HG03066 (cell line): ENCODE data around the gene SPOCK1.

Source experiments
- ATAC-seq: cut with Tn5 transposase; IDR thresholded peaks from one replicate; pipeline ENCODE4 v1.9.1; 2021; ENCODE audit warnings: low read depth; ENCODE audit not compliant: unreplicated experiment

SPOCK1 gene

GRCh38 chr5:137305971-137306602, 193.0 kb downstream of the SPOCK1 start:
- ATAC-seq: no peak

- ATAC-seq: no peak
Observed at GRCh38 chr5:137304226-137304874, 194.8 kb downstream of the SPOCK1 start.

- no peak for ATAC-seq
Observed at GRCh38 chr5:137303509-137303908, 195.6 kb downstream of the SPOCK1 start.

- ATAC-seq: no peak
Observed at GRCh38 chr5:137300411-137301240, 198.5 kb downstream of the SPOCK1 start.

GRCh38 chr5:137296213-137296781, 202.8 kb downstream of the SPOCK1 start:
- ATAC-seq: no peak

- no peak for ATAC-seq
Observed at GRCh38 chr5:137294604-137295003, 204.5 kb downstream of the SPOCK1 start.

GRCh38 chr5:137292461-137293027, 206.6 kb downstream of the SPOCK1 start:
- no peak for ATAC-seq

GRCh38 chr5:137291436-137291835, 207.7 kb downstream of the SPOCK1 start:
- no peak for ATAC-seq

GRCh38 chr5:137291031-137291430, 208.1 kb downstream of the SPOCK1 start:
- no peak for ATAC-seq

- ATAC-seq: no peak
Observed at GRCh38 chr5:137290373-137290772, 208.8 kb downstream of the SPOCK1 start.

GRCh38 chr5:137289856-137290255, 209.3 kb downstream of the SPOCK1 start:
- no peak for ATAC-seq

GRCh38 chr5:137287569-137287968, 211.6 kb downstream of the SPOCK1 start:
- no peak for ATAC-seq

GRCh38 chr5:137286025-137286610, 213.0 kb downstream of the SPOCK1 start:
- ATAC-seq: no peak

GRCh38 chr5:137283801-137284200, 215.3 kb downstream of the SPOCK1 start:
- no peak for ATAC-seq

- no peak for ATAC-seq
Observed at GRCh38 chr5:137282216-137282615, 216.9 kb downstream of the SPOCK1 start.

- no peak for ATAC-seq
Observed at GRCh38 chr5:137281201-137281600, 217.9 kb downstream of the SPOCK1 start.

GRCh38 chr5:137280656-137281055, 218.5 kb downstream of the SPOCK1 start:
- ATAC-seq: no peak

- ATAC-seq: no peak
Observed at GRCh38 chr5:137279521-137280231, 219.4 kb downstream of the SPOCK1 start.

- no peak for ATAC-seq
Observed at GRCh38 chr5:137278476-137278875, 220.7 kb downstream of the SPOCK1 start.

GRCh38 chr5:137275083-137275482, 224.0 kb downstream of the SPOCK1 start:
- no peak for ATAC-seq
